SK-N-DZ (cell line): ENCODE data around the gene HMG20B.
"Not testable (repeated sequence)": the region's sequence is repeated elsewhere in the genome, so short reads cannot be mapped to it uniquely, and the experiment has no call there.

Experiments used
- DNase-seq: peaks from one replicate; pipeline ENCODE4 v3.0.0-alpha.2; 2015; ENCODE audit warnings: low spot score

The HMG20B gene

GRCh38 chr19:3556423-3556977 is 16.2 kb upstream of the HMG20B start:
- no peak for DNase-seq

DNA sequence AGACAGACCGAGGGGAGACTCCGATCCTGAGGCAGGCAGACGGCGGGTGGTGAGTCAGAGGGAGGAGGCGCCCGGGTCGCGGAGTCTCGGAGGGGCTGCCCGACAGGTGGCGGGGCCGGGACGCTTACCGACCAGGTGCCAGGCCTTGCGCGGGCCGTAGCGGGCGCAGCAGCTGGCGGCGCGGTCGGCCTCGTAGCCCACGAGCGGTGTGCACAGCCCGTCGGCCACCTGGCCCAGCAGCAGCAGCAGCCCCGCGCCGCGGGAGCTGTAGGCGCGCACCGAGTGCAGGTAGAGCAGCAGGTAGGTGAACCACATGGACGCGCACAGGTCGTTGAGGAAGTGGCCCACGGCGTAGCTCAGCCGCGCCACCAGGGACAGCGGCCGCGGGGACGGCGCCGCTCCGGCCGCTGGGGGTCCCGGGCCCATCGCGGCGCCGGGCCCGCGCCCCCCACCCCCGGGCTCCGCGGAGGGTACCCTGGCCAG is 15.7 kb upstream of the HMG20B start:
- no peak for DNase-seq

GRCh38 chr19:3557461-3558248 is 15.1 kb upstream of the HMG20B start, which contains the start of gene MFSD12:
MFSD12 (minus strand) TSS chr19:3557586; CDS start chr19:3557403, 183 bp downstream.
- peak; percentile 87 for DNase-seq

DNA sequence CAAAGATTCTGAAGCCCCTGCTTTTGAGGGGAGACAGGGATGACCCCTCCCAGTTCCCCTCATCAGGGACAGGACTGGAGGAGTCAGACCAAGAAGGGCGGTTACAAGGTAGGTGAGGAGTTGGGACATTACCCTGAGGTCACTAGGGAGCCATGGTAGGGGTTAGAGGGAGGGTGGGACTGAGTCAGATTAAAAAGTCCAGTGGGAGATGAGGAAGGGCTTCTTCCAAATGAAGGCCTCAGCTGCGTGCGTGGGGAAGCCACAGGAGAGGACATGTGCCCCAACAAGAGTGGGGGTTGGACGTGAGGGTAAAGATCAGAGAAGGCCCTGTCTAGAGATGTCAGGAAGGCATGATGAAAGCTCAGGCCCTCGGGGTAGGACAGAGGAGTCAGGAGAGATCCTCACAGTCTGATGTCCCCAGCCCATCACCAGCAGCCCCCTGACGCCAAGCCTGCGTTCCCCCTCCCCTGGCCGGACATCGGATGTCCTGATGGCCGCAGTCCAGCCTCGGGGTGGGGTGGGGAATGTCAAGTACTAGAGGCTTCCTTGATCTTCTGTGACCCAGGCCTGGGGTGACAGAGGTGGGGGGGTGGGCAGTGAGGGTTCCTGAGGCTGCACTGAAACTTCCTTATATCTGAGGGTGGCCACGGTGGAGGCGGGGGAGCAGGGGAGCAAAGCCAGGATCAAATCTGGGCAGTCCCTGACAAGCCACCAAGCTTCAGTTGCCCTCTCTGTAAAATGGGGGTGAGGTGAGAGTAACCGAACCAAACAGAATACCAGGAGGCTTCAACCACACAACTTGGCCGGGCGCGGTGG is 8.8 kb upstream of the HMG20B start:
- DNase-seq, result no peak

DNA sequence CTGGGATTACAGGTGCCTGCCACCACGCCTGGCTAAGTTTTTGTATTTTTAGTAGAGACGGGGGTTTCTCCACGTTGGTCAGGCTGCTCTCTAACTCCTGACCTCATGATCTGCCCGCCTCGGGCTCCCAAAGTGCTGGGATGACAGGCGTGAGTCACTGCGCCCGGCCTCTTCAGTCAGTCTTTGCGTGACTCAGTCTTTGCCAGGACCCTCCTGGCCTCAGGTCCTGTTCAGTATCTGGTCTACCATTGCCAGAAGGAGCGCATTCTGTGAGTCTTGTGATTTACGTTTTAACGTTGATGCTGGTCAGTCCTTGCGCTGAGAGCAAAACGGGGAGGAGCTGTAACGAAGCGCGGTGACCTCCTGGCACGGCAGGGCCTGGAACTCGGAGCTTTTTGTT is 7.6 kb upstream of the HMG20B start:
- no peak for DNase-seq

DNA sequence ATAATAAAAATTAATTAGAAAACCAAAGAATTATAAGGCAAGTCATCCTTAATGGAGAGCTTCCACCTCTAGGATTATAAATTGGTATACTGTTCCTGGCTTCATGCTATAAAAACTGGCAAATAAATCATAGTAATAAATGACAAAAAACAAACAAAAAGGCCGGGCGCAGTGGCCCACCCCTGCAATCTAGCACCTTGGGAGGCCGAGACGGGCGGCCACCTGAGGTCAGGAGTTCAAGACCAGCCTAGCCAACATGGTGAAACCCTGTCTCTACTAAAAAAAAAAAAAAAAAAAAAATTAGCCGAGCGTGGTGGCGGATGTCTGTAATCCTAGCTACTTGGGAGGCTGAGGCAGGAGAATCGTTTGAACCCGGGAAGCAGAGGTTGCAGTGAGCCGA is 2.7 kb upstream of the HMG20B start:
- DNase-seq, result not testable (repeated sequence)

GRCh38 chr19:3570606-3571011 is 2.1 kb upstream of the HMG20B start:
- DNase-seq, result no peak

- peak; percentile 99 for DNase-seq
These were observed 451 bp upstream of the HMG20B start for GRCh38 chr19:3572132-3572854.

- no peak for DNase-seq
These were observed 566 bp downstream of the HMG20B start for GRCh38 chr19:3573162-3573857.

DNA sequence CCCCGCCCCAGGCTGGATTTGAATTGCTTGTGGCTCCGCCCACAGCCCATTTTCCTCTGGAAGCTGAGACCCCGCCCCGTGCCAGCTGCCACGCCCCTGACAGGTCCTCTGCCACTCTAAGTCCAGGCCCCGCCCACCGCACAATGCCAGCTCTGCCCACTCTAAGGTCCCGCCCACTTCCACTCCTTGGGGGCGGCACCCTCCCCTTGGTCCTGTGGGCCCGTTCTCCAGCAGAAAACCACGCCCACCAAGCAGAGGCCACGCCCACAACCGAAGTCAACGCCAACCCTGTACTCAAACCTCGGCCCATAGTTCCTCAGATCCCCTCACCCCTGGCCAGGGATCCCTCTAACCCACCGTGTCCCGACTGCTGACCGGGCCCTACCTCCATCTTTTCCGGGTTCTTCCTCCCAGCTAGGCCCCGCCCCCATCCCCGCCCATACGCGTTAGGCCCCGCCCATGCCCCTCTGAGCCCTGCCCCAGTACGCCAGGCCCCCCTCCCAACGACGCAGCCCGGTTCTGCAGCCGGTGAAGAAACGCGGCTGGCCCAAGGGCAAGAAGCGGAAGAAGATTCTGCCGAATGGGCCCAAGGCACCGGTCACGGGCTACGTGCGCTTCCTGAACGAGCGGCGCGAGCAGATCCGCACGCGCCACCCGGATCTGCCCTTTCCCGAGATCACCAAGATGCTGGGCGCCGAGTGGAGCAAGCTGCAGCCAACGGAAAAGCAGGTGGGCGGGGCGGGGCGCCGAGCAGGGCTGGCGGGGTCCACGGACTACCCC is 1.3 kb downstream of the HMG20B start:
- DNase-seq, result peak; percentile 75

- no peak for DNase-seq
These were observed 2.6 kb downstream of the HMG20B start for GRCh38 chr19:3575260-3575741.

DNA sequence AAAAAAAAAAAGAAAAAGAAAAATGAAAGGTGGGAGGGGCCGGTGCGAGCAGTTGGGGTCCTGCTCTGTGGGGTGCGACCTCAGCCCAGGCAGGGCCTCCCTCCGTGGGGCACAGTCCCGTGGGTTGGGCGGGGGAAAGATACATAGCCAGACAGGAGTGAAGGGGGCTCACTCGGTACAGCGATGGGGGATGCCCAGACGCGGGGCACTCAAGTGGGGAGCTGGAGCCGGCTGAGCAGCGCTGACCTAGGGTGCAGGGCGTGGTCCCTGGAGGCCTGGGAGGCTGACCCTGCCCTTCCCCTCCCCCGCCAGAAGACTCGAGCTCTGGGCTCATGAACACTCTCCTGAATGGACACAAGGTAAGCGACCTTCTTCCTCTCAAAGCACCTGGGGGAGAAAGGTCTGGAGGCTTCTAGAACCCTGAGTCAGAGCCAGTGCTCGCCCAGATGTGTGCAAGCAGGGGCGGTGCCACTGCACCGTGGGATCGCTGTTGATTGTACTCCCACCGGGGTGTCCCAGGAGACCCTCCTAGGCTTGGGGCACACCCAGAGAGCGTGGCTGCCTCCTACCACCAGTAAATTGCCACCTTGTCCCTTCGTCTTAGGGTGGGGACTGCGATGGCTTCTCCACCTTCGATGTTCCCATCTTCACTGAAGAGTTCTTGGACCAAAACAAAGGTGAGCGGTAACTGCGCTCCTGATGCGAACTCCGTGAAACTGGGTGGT is 3.4 kb downstream of the HMG20B start:
- DNase-seq, result no peak

DNA sequence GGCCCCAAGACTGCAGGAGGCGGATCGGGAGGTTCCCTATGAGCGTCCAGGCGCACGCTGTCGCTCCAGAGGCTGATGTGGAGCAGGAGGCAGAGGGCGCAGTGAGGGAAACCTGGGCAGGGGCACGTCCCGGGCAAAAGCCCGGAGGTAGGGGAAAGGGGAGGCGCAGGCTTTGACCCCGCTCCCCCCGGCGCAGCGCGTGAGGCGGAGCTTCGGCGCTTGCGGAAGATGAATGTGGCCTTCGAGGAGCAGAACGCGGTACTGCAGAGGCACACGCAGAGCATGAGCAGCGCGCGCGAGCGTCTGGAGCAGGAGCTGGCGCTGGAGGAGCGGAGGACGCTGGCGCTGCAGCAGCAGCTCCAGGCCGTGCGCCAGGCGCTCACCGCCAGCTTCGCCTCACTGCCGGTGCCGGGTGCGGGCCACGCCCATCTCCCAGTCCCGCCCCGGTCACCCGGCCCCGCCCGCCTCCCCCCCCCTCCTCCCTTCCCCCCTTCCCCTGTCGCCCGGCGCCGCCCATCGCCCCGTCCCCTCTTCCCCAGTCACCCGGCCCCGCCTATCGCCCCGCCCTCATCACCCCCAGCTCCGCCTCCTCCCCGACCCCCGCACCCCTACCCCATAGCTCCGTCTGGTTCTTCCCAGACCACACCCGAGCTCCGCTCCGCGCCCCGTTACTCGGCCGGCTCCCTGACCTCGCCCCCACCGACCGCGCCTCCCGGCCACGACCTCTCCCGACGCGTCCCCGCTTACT is 4.1 kb downstream of the HMG20B start:
- no peak for DNase-seq

DNA sequence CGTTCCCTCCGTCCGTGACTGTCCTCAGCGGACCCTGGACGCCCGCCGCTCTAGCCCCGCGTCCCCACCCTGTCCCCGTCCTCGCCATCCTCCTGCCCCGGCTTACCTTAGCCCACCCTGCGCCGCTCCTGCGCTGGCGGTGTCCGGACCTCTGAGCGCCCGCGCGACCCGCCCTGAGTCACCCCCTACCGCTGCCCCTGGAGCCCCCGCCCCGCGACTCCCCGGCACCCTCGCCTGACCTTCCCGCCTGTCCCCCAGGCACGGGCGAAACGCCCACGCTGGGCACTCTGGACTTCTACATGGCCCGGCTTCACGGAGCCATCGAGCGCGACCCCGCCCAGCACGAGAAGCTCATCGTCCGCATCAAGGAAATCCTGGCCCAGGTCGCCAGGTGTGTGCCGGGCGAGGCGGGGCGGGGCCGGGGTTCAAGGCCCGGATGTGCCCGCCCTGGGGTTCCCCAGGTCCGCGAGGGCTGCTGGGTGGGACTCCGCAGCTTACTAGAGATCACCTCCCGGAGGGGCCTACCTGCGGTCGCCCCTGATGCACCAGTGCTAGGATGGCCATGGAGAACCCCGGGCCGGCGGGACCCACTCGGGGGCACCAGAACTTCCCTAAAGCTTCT is 5.1 kb downstream of the HMG20B start:
- no peak for DNase-seq

- DNase-seq, result no peak
These were observed 5.6 kb downstream of the HMG20B start for GRCh38 chr19:3578390-3578789.

GRCh38 chr19:3580156-3580934 is 7.6 kb downstream of the HMG20B start:
- DNase-seq, result peak; percentile 63

DNA sequence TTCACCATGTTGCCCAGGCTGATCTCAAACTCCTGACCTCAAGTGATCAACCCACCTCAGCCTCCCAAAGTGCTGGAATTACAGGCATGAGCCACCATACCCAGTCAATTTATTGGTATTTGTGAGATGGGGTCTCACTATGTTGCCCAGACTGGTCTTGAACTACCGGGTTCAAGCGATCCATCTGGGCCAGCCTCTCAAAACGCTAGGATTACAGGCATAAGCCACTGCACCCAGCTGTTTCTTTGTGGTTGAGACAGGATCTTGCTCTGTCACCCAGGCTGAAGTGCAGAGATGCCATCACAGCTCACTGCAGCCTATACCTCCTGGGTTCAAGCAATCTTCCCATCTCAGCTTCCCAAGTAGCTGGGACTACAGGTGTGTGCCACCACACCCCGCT is 9.0 kb downstream of the HMG20B start:
- DNase-seq, result not testable (repeated sequence)
